HL-60 (cell line): ENCODE results near the gene CYREN.

Source experiments
- CTCF ChIP-seq: IDR thresholded peaks from one replicate; pipeline ENCODE4 v1.5.1; 2011; ENCODE audit warnings: low read length, control low read depth, inconsistent platforms; ENCODE audit not compliant: insufficient read depth
- GABPA ChIP-seq: IDR thresholded peaks from 2 replicates; pipeline ENCODE4 v1.6.1; 2012; ENCODE audit warnings: low read depth
- POLR2AphosphoS5 ChIP-seq: IDR thresholded peaks from 2 replicates; pipeline ENCODE4 v1.6.1; 2012; ENCODE audit warnings: low read depth

- TF ChIP-seq CTCF, result no peak
- TF ChIP-seq POLR2AphosphoS5, result no peak
- no peak for TF ChIP-seq GABPA
Observed at GRCh38 chr7:135199439-135199838, 28.9 kb upstream of the CYREN start.
